ENCODE data around the gene DOCK3. TPM values are rescaled to one million over a fixed set of nuclear protein-coding genes. Genes with fewer than 3 reads are reported as not detected.

Gene DOCK3
- total and polyA plus RNA-seq, 2 donors (not counting 3 experiments of a cell fraction or from before 2014, with no cell fraction given) = 0.08 to 0.13 TPM

DNA sequence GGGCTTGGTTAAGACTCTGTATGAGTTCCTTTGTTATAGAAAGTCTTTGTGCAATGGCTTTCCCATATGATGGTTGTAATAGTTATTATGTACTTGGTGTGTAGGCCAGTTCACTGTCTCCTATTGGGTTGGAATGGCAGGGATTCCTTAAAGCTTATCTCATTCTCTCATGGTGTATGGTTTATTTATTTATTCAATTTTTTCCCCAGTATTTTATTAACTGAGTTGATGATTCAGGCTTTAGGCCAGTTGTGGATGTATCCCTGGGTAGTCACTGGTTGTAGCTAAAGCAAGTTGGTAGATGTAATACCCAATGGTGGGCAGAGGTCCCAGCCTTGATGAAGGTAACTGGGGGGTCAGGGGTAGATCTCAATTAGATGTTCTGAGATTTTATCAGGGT, 349.4 kb downstream of the DOCK3 start:
- intact Hi-C loops (cut with micrococcal nuclease) = no loop called here
- H3K4me1 ChIP-seq (ENCODE audit: control insufficient read depth, extremely low read depth, insufficient read depth, low read length) = no peaks in the 10 kb centered on the region
- FAIRE-seq = no peak

More for the DNA sequence above, 349.4 kb downstream of the DOCK3 start:
- H3K9me1 ChIP-seq (replicated peaks; ENCODE audit: control insufficient read depth, extremely low read depth, insufficient read depth, low read length) = no peaks in the 10 kb centered on the region
- no TSS peak for BruUV-seq (replicated peaks)
- no peaks in the 10 kb centered on the region for H3K36me3 ChIP-seq (ENCODE audit: control insufficient read depth in 2 of 2, extremely low read depth in 1 of 2, insufficient read depth in 2 of 2, low read length in 2 of 2)
- TF ChIP-seq POLR2A (IDR thresholded peaks at IDR 0.05; ENCODE audit: low read depth, low read length) (no peak), JUN (IDR thresholded peaks at IDR 0.05; ENCODE audit: borderline replicate concordance, insufficient read depth, insufficient read length, low read depth) (no peak), GATA2 (IDR thresholded peaks at IDR 0.05; ENCODE audit: insufficient read depth, insufficient read length, low read depth, low read length) (no peak), FOS (IDR thresholded peaks at IDR 0.05; ENCODE audit: borderline replicate concordance, insufficient read depth, low read length) (no peak), POLR2AphosphoS5 (IDR thresholded peaks at IDR 0.05; ENCODE audit: insufficient read depth, low read depth, low read length) (no peak), EZH2 (IDR thresholded peaks at IDR 0.05; ENCODE audit: borderline replicate concordance, low read depth, low read length, severe bottlenecking) (no peak), MYC (IDR thresholded peaks at IDR 0.05; ENCODE audit: low read depth, low read length) (no peak)
- TF ChIP-seq, protein P1, sequence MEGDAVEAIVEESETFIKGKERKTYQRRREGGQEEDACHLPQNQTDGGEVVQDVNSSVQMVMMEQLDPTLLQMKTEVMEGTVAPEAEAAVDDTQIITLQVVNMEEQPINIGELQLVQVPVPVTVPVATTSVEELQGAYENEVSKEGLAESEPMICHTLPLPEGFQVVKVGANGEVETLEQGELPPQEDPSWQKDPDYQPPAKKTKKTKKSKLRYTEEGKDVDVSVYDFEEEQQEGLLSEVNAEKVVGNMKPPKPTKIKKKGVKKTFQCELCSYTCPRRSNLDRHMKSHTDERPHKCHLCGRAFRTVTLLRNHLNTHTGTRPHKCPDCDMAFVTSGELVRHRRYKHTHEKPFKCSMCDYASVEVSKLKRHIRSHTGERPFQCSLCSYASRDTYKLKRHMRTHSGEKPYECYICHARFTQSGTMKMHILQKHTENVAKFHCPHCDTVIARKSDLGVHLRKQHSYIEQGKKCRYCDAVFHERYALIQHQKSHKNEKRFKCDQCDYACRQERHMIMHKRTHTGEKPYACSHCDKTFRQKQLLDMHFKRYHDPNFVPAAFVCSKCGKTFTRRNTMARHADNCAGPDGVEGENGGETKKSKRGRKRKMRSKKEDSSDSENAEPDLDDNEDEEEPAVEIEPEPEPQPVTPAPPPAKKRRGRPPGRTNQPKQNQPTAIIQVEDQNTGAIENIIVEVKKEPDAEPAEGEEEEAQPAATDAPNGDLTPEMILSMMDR (IDR thresholded peaks at IDR 0.05; ENCODE audit: extremely low read depth in 1 of 2, insufficient read depth in 1 of 2, low read depth in 1 of 2, low read length in 2 of 2) = no peak
- TF ChIP-seq, protein P2, sequence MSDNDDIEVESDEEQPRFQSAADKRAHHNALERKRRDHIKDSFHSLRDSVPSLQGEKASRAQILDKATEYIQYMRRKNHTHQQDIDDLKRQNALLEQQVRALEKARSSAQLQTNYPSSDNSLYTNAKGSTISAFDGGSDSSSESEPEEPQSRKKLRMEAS (IDR thresholded peaks at IDR 0.05; ENCODE audit: insufficient read depth, insufficient read length) = no peak
- no peaks in the 10 kb centered on the region for H3K27me3 ChIP-seq (ENCODE audit: control insufficient read depth in 2 of 2, insufficient read depth in 2 of 2, low read length in 2 of 2)
- no peak overlapping the region for H3K9ac ChIP-seq (replicated peaks; ENCODE audit: extremely low read depth, insufficient read depth, low read length)
- ChIA-PET CTCF (no interaction called here), POLR2A (no interaction called here)
- no peak overlapping the region for H3K27ac ChIP-seq (ENCODE audit: insufficient read depth, low read depth, low read length)
- no peak overlapping the region for H2AFZ ChIP-seq (ENCODE audit: low read depth, low read length)
- dilution Hi-C loops (cut with MboI; ENCODE audit: extremely low pct_ligation_motif_present, low sequenced_read_pairs) = no loop called here
- H3K4me2 ChIP-seq (ENCODE audit: insufficient read depth, low read length) = no peak overlapping the region
- H4K20me1 ChIP-seq (replicated peaks; ENCODE audit: control insufficient read depth, extremely low read depth, insufficient read depth, low read length) = no peaks in the 10 kb centered on the region
- no peak for DNase-seq (ENCODE audit: low read depth, low spot score)
- H3K4me3 ChIP-seq (replicated peaks in 1 of 3; ENCODE audit: insufficient read depth in 1 of 3, low read depth in 1 of 3, low read length in 3 of 3) = no peak overlapping the region
- H3K9me3 ChIP-seq (replicated peaks; ENCODE audit: control insufficient read depth, insufficient read depth, low read length) = no peaks in the 10 kb centered on the region
- H3K79me2 ChIP-seq (ENCODE audit: control insufficient read depth, insufficient read depth, low read length) = no peaks in the 10 kb centered on the region

Measured in endothelial cell of umbilical vein (primary cell).